RKO (cell line): ENCODE results near the gene ACACB.

ENCODE experiments used
- DNase-seq: peaks from one replicate; pipeline ENCODE4 v3.0.0-alpha.2; 2016; ENCODE audit warnings: low spot score

The ACACB gene

DNA sequence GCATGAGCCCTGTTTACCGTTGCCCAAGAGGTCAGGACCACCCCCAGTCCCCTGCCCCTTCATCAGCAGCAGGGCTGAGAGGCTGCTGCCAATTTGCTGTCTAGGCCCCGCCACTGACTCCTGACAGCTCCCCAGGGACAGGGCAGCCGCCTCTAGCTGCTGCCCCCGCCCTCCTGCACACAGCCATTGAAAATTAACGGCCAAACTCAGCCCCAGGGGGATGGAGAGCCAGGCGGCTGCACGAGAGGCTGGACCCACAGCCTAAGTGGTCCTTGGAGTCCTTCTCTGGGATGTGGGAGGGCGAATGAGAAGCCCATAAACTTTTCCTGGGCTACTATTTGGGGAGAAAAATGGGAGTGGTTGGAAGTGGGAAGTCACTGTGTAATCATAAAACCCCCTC lies 188.1 kb downstream of the ACACB start:
- no peak for DNase-seq

DNA sequence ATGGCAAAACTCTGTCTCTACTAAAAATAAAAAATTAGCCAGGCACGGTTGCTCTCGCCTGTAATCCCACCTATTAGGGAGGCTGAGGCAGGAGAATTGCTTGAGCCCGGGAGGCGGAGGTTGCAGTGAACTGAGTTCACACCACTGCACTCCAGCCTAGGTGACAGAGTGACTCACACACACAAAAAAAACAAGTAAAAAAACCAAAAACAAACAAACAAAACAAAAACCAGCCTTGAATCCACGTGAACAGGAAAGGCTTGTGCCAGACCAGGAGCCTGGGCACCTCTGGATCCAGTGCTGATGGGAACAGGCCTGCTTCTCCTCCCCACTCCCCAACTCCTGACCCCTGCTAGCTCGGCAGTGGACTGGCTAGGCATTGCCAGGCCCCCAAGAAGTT lies 189.2 kb downstream of the ACACB start:
- DNase-seq = no peak

DNA sequence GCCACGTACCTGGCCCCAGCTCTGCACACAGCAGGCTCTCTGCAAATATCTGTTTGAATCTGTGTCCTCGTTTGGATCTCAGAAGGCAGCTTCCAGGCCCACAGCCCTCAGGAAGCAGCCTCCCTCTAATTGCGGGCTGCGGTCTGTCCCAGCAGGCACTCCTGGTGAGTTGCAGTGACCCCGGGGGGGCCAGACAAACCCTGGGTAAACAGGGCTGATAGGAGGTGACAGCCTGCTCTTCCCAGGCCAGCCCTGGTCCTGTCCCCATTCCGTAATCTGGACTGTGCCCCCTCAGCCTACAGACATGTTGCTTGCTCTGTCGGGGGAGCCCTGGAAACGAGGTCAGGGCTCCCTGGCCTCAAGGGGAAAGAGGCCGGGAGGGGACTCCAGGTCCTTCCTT lies 190.7 kb downstream of the ACACB start:
- DNase-seq = no peak

DNA sequence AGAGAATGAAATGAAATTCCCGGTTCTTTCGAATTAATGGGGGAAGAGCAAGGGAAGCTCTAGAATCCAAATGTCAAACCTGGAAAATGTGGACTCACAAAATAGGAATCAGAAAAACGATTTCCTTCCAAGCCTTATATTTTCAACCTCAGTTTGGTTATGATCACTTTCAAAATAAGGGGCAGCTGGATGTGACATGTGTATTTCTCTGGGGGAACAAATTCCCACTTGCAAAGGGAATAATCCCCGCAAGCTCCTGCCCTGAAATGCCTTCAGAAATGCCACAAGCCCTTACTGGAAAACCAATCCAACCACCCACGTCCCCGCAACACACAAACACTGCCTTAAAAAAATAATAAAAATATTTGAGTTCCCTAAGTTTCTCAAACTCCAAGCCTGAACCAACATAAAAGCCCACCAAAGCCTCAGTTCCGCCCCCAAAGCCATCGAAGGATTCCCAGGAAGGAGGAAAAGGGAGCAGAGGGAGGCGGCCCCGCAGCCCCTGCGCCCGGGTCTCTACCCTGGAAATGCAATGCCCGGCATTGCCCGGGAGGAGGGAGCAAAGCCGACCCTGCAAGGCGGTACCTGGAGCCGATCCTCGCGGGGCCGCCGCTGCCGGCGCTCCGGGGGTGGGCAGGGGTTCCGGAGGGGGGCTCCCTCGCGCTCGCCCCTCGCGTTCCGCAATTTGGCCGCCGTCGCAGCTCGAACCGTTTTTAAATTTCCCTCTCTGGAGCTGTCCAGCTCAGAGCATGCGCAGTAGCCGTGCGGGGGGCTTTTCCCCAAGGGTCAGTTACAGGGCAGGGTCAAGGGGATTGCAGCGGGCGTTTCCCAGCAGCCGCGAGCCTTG lies 192.4 kb downstream of the ACACB start, which contains the start of gene FOXN4:
Gene FOXN4 (minus strand): TSS at position 751 of the 847 bp plus-strand sequence. CDS start 963 bp downstream, outside the sequence.
- no peak for DNase-seq

DNA sequence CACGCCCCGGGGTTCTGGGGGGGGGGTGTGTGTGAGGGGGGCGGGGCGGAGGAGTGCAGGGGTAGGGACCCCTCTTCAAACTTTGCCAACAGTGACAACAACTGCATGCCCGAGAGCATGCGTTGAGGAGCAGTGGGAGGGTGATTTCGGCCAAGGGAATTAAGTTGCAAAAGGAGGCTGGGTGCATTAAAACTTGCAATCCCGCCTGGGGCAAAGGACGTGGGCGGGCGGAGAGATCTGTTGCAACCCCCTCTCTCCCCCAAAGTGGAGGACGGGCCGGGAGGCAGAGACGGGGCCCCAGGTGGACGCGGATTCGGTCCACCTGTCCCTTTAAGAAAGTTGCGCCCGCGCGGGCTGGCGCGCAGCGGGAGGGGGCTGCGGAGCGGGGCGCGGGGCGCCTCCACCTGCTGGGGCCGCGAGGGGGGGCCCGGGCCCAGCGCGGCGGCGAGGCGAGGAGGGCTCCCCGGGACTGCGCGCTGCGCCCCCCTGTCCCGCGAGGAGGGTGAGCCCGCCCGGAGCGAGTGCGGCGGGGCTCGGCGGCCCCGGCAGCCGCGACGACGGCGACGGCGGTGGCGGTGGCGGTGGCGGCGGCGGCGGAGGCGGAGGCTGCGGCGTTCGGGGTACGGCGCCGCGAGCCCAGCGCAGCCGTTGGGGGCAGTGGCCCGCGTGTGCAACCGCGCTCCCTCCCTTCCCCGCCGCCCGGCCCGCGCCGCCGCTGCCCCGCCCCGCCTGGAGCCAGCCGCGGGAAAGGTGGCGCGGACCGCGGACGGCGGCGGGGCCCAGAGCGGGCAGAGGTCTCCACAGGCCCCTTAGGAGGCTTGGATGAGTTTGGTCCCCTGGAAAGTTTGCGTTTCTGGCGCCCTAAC lies 193.2 kb downstream of the ACACB start:
- no peak for DNase-seq

DNA sequence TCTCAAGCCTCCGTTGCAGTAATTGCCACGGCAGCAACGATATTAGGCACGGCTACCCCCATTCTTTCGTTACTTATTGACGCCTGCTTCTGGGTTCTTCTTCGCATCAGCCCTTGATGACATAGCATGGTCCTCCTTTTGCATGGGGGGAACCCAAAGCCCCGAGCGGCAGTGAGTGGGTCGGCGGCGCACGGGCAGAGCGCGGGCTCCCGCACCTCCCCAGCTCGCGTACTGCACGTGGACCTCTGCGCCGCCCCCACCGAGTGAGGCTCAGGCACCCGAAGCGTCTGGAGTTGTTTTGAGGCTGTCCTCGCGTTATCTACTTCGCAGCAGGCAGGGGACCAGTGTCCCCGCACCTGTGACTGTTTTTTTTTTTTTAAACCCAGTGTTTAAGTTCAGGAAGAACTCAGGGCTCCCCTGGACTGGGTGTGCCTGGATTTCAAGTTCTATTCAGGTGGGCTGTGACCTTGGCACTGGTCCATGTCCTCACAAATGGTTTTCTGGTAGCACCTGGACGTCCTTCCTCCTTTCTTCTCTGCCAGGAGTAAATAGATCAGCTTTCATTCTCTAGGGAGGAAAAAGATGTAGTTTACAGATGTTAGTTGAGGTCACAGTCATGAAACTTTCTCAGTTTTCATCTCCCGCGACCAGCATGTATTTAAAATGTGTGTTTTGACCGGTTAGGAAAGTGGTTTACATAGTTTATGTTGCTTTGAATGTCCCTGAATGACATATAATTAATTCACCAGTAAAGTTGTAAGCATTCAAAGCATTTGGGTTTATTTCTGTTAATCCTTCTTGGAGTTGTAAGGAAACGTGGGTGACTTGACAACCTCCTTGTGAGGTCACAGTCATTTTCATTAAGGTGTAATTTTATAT lies 194.1 kb downstream of the ACACB start:
- DNase-seq = no peak
